Fibroblast of lung (primary cell): ENCODE results near the gene GNAZ. TPM values are rescaled to one million over a fixed set of nuclear protein-coding genes. Genes with fewer than 3 reads are reported as not detected.

Experiments used
- DNase-seq, 2 donors: peaks; one replicate each; pipeline versions ENCODE4 v3.0.0 to v3.0.0-alpha.2; 2010; ENCODE audit warnings: low read depth in 2 of 2
- H2AFZ ChIP-seq: 2 replicates; pipeline ENCODE4 v1.5.1; 2012; ENCODE audit warnings: low read length, control low read depth, inconsistent platforms
- H3K27ac ChIP-seq: 2 replicates; pipeline ENCODE4 v1.5.1; 2011; ENCODE audit warnings: low read length, control low read depth; ENCODE audit not compliant: insufficient read depth
- H3K27me3 ChIP-seq: 2 replicates; pipeline ENCODE4 v1.5.1; 2011; ENCODE audit warnings: mild to moderate bottlenecking, low read length; ENCODE audit not compliant: control insufficient read depth, insufficient read depth
- H3K36me3 ChIP-seq: 2 replicates; pipeline ENCODE4 v1.5.1; 2011; ENCODE audit warnings: low read length; ENCODE audit not compliant: control insufficient read depth, insufficient read depth
- H3K4me1 ChIP-seq: 2 replicates; pipeline ENCODE4 v1.5.1; 2011; ENCODE audit warnings: low read length; ENCODE audit not compliant: control insufficient read depth, insufficient read depth; ENCODE audit errors: extremely low read depth
- H3K4me2 ChIP-seq: 2 replicates; pipeline ENCODE4 v1.5.1; 2011; ENCODE audit warnings: low read length, control low read depth; ENCODE audit not compliant: insufficient read depth; ENCODE audit errors: extremely low read depth
- H3K4me3 ChIP-seq, 4 experiments: fragments of 200-600 bp in 1 of 4; sonication (generic) in 1 of 4; replicated peaks in 1 of 4; 2 replicates each; pipeline ENCODE4 v1.5.1; 2011 to 2016; ENCODE audit warnings: low read length in 4 of 4, low read depth in 3 of 4, mild to moderate bottlenecking in 3 of 4, control low read depth in 2 of 4, inconsistent platforms in 1 of 4, mixed read lengths in 1 of 4; ENCODE audit not compliant: insufficient read depth in 1 of 4; ENCODE audit errors: control extremely low read depth in 1 of 4
- H3K79me2 ChIP-seq: 2 replicates; pipeline ENCODE4 v1.5.1; 2012; ENCODE audit warnings: mild to moderate bottlenecking, low read length, inconsistent platforms; ENCODE audit not compliant: control insufficient read depth, insufficient read depth
- H3K9ac ChIP-seq: 2 replicates; pipeline ENCODE4 v1.5.1; 2011; ENCODE audit warnings: mild to moderate bottlenecking, low read length, control low read depth; ENCODE audit not compliant: insufficient read depth
- H3K9me3 ChIP-seq: 2 replicates; pipeline ENCODE4 v1.5.1; 2012; ENCODE audit warnings: low read depth, low read length; ENCODE audit not compliant: control insufficient read depth, insufficient read depth
- H4K20me1 ChIP-seq: 2 replicates; pipeline ENCODE4 v1.5.1; 2011; ENCODE audit warnings: low read length; ENCODE audit not compliant: control insufficient read depth, insufficient read depth; ENCODE audit errors: extremely low read depth
- EZH2 ChIP-seq: IDR thresholded peaks from 2 replicates; pipeline ENCODE4 v1.5.1; 2012; ENCODE audit warnings: low read length, control low read depth, mild to moderate bottlenecking; ENCODE audit errors: missing control alignments
- polyA plus RNA-seq, 2 donors: library from polyadenylated mRNA; depleted of rRNA in 1 of 2; stranded (reverse) in 1 of 2; unstranded in 1 of 2; fragments of >200 nt; gene quantifications; 2 replicates each; pipeline ENCODE4 v1.2.1, GENCODE V29; 2011 to 2012; ENCODE audit warnings: missing spikeins in 1 of 2
- total RNA-seq: library from RNA; depleted of rRNA; stranded (reverse); fragments of >200 nt; gene quantifications from 2 replicates; pipeline ENCODE4 v1.2.1, GENCODE V29; 2014
- TF ChIP-seq, protein P1 (sequence below), 2 donors: IDR thresholded peaks in 1 of 2; conservative IDR thresholded peaks in 1 of 2; 1 replicate in 1 of 2; 2 replicates in 1 of 2; pipeline ENCODE4 v1.5.1; 2011 to 2012; ENCODE audit warnings: low read length in 2 of 2, control low read depth in 1 of 2, inconsistent platforms in 1 of 2, low read depth in 1 of 2, mild to moderate bottlenecking in 1 of 2

GNAZ gene
- total and polyA plus RNA-seq, 2 donors (not counting 1 experiment from before 2014, with no cell fraction given) = 0.22 to 1.7 TPM

DNA sequence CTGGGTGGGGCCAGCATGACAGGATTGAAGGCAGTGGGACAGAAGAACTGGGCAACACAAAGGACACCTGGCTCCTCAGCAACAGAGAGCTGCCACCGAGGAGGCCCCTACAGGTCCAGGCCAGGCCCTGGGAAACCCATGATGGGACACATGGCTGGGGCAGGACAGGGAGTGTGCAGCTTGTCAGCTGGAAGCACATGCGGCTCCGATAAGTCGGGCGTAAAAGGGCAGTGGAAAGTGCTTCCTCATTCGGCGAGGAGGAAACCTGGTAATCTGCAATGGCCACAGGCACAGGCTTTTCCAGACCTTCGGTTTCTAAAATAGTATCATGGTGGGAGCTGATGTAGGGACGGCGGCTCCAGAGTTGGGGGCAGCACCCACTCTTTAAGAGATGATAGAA, 16.5 kb downstream of the GNAZ start:
- Histone ChIP-seq H2AFZ (no peak overlapping the region), H3K27ac (no peak overlapping the region), H3K4me2 (no peak overlapping the region), H3K9me3 (no peaks in the 10 kb centered on the region), H3K27me3 (no peaks in the 10 kb centered on the region), H3K9ac (no peak overlapping the region), H3K36me3 (no peaks in the 10 kb centered on the region), H3K4me3 (no peak overlapping the region), H3K4me1 (no peaks in the 10 kb centered on the region), H4K20me1 (no peaks in the 10 kb centered on the region), H3K79me2 (no peaks in the 10 kb centered on the region)
- DNase-seq = no peak
- no peak for TF ChIP-seq EZH2
- TF ChIP-seq, protein P1, sequence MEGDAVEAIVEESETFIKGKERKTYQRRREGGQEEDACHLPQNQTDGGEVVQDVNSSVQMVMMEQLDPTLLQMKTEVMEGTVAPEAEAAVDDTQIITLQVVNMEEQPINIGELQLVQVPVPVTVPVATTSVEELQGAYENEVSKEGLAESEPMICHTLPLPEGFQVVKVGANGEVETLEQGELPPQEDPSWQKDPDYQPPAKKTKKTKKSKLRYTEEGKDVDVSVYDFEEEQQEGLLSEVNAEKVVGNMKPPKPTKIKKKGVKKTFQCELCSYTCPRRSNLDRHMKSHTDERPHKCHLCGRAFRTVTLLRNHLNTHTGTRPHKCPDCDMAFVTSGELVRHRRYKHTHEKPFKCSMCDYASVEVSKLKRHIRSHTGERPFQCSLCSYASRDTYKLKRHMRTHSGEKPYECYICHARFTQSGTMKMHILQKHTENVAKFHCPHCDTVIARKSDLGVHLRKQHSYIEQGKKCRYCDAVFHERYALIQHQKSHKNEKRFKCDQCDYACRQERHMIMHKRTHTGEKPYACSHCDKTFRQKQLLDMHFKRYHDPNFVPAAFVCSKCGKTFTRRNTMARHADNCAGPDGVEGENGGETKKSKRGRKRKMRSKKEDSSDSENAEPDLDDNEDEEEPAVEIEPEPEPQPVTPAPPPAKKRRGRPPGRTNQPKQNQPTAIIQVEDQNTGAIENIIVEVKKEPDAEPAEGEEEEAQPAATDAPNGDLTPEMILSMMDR (conservative IDR thresholded peaks at IDR 0.05 in 1 of 2, IDR thresholded peaks at IDR 0.05 in 1 of 2; ENCODE audit: low read depth in 1 of 2, low read length in 2 of 2) = no peak

DNA sequence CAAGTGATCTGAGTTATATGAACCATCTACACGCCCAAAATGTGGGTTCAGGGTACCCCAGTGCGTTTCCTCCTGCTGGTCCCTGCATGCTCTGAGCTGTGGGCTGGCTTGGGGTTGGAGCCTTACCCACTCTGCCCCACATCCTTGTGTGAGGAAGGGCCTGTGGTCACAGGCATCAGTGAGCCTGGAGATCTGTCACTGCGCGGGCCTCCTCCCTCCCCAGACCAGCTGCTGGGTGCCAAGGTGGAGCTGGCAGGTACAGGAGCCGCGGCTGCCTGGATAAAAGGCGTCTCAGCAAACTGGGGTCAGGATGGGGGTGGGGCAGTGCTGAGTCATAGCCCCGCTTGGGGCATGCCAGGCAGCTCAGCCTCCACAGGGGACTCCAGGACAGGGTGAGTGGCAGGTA, 17.9 kb downstream of the GNAZ start:
- Histone ChIP-seq H3K27ac (no peak overlapping the region), H3K9ac (no peak overlapping the region), H3K4me3 (no peak overlapping the region), H3K9me3 (no peaks in the 10 kb centered on the region), H3K27me3 (no peaks in the 10 kb centered on the region), H3K4me1 (no peaks in the 10 kb centered on the region), H3K4me2 (no peak overlapping the region), H2AFZ (no peak overlapping the region), H4K20me1 (no peaks in the 10 kb centered on the region), H3K36me3 (no peaks in the 10 kb centered on the region), H3K79me2 (no peaks in the 10 kb centered on the region)
- TF ChIP-seq EZH2 = no peak
- TF ChIP-seq, protein P1 (conservative IDR thresholded peaks at IDR 0.05 in 1 of 2, IDR thresholded peaks at IDR 0.05 in 1 of 2; ENCODE audit: low read depth in 1 of 2, low read length in 2 of 2) = no peak
- DNase-seq = no peak

DNA sequence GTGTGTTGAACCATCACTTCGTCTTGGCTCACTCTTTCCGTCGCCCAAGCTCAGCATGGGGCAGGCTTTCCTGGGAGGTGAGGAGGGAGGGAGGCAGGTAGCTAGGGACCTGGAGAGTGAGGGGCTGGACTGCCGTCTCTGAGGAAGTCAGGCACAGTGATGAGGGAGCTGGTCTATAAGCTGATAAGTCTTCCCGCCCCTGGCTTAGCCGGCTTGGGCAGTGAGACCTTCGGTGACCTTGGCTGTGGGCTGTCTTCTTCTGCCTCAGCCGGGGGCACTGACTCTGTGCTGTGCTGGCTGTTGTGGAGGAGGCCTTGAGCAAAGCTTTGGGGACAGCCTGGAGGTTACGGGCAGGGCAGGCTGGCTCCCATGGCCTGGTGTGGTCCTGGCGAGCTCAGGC, 18.7 kb downstream of the GNAZ start:
- Histone ChIP-seq H3K9me3 (no peaks in the 10 kb centered on the region), H3K9ac (no peak overlapping the region), H3K4me3 (no peak overlapping the region), H3K4me1 (no peaks in the 10 kb centered on the region), H3K4me2 (no peak overlapping the region), H3K27ac (no peak overlapping the region), H3K36me3 (no peaks in the 10 kb centered on the region), H2AFZ (no peak overlapping the region), H3K79me2 (no peaks in the 10 kb centered on the region), H3K27me3 (no peaks in the 10 kb centered on the region), H4K20me1 (no peaks in the 10 kb centered on the region)
- DNase-seq = no peak
- TF ChIP-seq EZH2 = no peak
- TF ChIP-seq, protein P1 (conservative IDR thresholded peaks at IDR 0.05 in 1 of 2, IDR thresholded peaks at IDR 0.05 in 1 of 2; ENCODE audit: low read depth in 1 of 2, low read length in 2 of 2) = no peak
